GM12878 (cell line): ENCODE data around the gene ARHGEF1. TPM values are rescaled to one million over a fixed set of nuclear protein-coding genes. Genes with fewer than 3 reads are reported as not detected.

Experiments used
- ATAC-seq: fragments of 200-7000 bp; cut with Tn5 transposase; 3 replicates; pipeline ENCODE4 v1.9.1; 2020; ENCODE audit warnings: mild to moderate bottlenecking, moderate library complexity
- BruUV-seq: library from RNA; stranded (reverse); fragments of 400-500 nt; replicated peaks from 2 replicates; lab custom pipeline; 2021; lab: Mats Ljungman, UMichigan
- CTCF ChIA-PET: fragments of 300-600 bp; sonication (Branson Sonifier 250); formaldehyde crosslinking; extraction: SDS; loops from one replicate; lab custom pipeline; 2021; ENCODE audit warnings: inconsistent platforms; lab: Yijun Ruan, JAX
- POLR2A ChIA-PET: fragments of 350-600 bp; formaldehyde crosslinking; extraction: SDS; loops from one replicate; lab custom pipeline; 2021; ENCODE audit warnings: inconsistent platforms; lab: Charles Lee
- RAD21 ChIA-PET: fragments of 300-600 bp; sonication (Branson Sonifier 250); formaldehyde crosslinking; loops from one replicate; lab custom pipeline; 2023; ENCODE audit warnings: antibody characterized with exemption; ENCODE audit not compliant: unreplicated experiment; lab: Charles Lee
- SMC1A ChIA-PET: fragments of 300-600 bp; sonication (Branson Sonifier 250); formaldehyde crosslinking; loops from one replicate; lab custom pipeline; 2023; ENCODE audit not compliant: unreplicated experiment, uncharacterized antibody; lab: Charles Lee
- DNase-seq: peaks from one replicate; pipeline ENCODE4 v3.0.0-alpha.2; 2011; ENCODE audit warnings: low read depth, low spot score
- FAIRE-seq: peaks from 3 replicates; lab custom pipeline; 2011; peaks lifted over from hg19 to GRCh38; lab: Jason Lieb, UNC
- H2AFZ ChIP-seq: 2 replicates; pipeline ENCODE4 v1.6.0; 2011; ENCODE audit warnings: low read depth, low read length, control low read depth; ENCODE audit not compliant: control insufficient read depth
- H3K27ac ChIP-seq: 2 replicates; pipeline ENCODE4 v1.5.1; 2011; ENCODE audit warnings: control low read depth; ENCODE audit not compliant: control insufficient read depth, insufficient read depth
- H3K27me3 ChIP-seq, 2 experiments: replicated peaks in 1 of 2; 2 replicates each; pipeline versions ENCODE4 v1.6.0 to v1.6.1; 2011; ENCODE audit warnings: low read length in 1 of 2; ENCODE audit not compliant: control insufficient read depth in 2 of 2, insufficient read depth in 2 of 2
- H3K36me3 ChIP-seq, 2 experiments: 2 replicates each; pipeline ENCODE4 v1.5.1; 2011; ENCODE audit warnings: low read length in 1 of 2; ENCODE audit not compliant: control insufficient read depth in 2 of 2, insufficient read depth in 2 of 2
- H3K4me1 ChIP-seq: 2 replicates; pipeline ENCODE4 v1.6.1; 2011; ENCODE audit warnings: mild to moderate bottlenecking, low read length, moderate library complexity, mixed read lengths; ENCODE audit not compliant: control insufficient read depth, insufficient read depth
- H3K4me2 ChIP-seq: 2 replicates; pipeline ENCODE4 v1.6.0; 2011; ENCODE audit warnings: control low read depth; ENCODE audit not compliant: control insufficient read depth, insufficient read depth
- H3K4me3 ChIP-seq: fragments of 200-600 bp; sonication (generic); 2 replicates; pipeline ENCODE4 v1.5.1; 2016
- H3K79me2 ChIP-seq: 2 replicates; pipeline ENCODE4 v1.6.0; 2011; ENCODE audit warnings: low read length; ENCODE audit not compliant: control insufficient read depth, insufficient read depth
- H3K9ac ChIP-seq: 2 replicates; pipeline ENCODE4 v1.8.0; 2011; ENCODE audit warnings: low read length, control low read depth, mixed read lengths; ENCODE audit not compliant: control insufficient read depth, insufficient read depth
- H3K9me3 ChIP-seq: replicated peaks from 3 replicates; pipeline ENCODE4 v1.5.1; 2011; ENCODE audit warnings: mild to moderate bottlenecking, low read length; ENCODE audit not compliant: control insufficient read depth, insufficient read depth
- H4K20me1 ChIP-seq: 2 replicates; pipeline ENCODE4 v1.6.0; 2011; ENCODE audit not compliant: control insufficient read depth, insufficient read depth
- HDAC6 ChIP-seq: fragments of 200-600 bp; sonication (generic); IDR thresholded peaks from one replicate; pipeline ENCODE4 v1.8.0; 2017; ENCODE audit warnings: antibody characterized with exemption; ENCODE audit not compliant: unreplicated experiment
- JUNB ChIP-seq: IDR thresholded peaks from 2 replicates; pipeline ENCODE4 v1.6.1; 2016; ENCODE audit warnings: antibody characterized with exemption, mild to moderate bottlenecking
- ZNF217 ChIP-seq: fragments of 450-650 bp; IDR thresholded peaks from 2 replicates; pipeline ENCODE4 v1.6.1; 2017; ENCODE audit warnings: antibody characterized with exemption, mild to moderate bottlenecking
- WGBS: methylation state at CpG from one replicate; pipeline ENCODE4 v1.1.6; 2016; ENCODE audit warnings: low lambda C conversion rate; ENCODE audit not compliant: insufficient replicate concordance, insufficient coverage; ENCODE audit errors: missing lambda C conversion rate; 5-methylcytosine and 5-hydroxymethylcytosine counted together
- in situ Hi-C: fragments of 300-500 bp; cut with MboI; formaldehyde crosslinking; loops from 9 replicates; pipeline ENCODE4 v1.14.3; 2018; ENCODE audit warnings: mixed read lengths
- intact Hi-C: fragments of 100-400 bp; cut with micrococcal nuclease; formaldehyde crosslinking; loops from one replicate; pipeline ENCODE4 v1.14.2; 2022; ENCODE audit not compliant: unreplicated experiment
- polyA plus RNA-seq, 11 experiments: library from polyadenylated mRNA; depleted of rRNA in 4 of 11; unstranded in 6 of 11; stranded (reverse) in 5 of 11; fragments of >200 nt; fragmentation: Nextera tagmentation in 4 of 11; fragmentation: Illumina TruSeq in 1 of 11; extraction: Ambion mirVana in 4 of 11; extraction: Trizol in 1 of 11; gene quantifications; 1 replicate in 1 of 11; 2 replicates in 10 of 11; pipeline versions ENCODE4 v1.2.1 to v1.2.3, GENCODE V29; 2011 to 2016; ENCODE audit warnings: inconsistent platforms in 2 of 11, missing spikeins in 2 of 11, low read depth in 1 of 11
- total RNA-seq, 4 experiments: library from RNA; depleted of rRNA in 3 of 4; stranded (reverse); fragments of >200 nt in 3 of 4; fragmentation: Illumina TruSeq in 1 of 4; extraction: Trizol in 1 of 4; gene quantifications; 2 replicates each; pipeline versions ENCODE4 v1.2.1 to v1.2.3, GENCODE V29; 2013 to 2021
- TF ChIP-seq, protein P1 (sequence below): fragments of 450-650 bp; IDR thresholded peaks from 2 replicates; pipeline ENCODE4 v1.6.1; 2016; ENCODE audit warnings: mild to moderate bottlenecking

ARHGEF1 gene
- total and polyA plus RNA-seq, 10 of the 15 experiments (the other 5 are each of a cell fraction or from before 2014, with no cell fraction given) = 1.2 to 207 (median 53.9) TPM

DNA sequence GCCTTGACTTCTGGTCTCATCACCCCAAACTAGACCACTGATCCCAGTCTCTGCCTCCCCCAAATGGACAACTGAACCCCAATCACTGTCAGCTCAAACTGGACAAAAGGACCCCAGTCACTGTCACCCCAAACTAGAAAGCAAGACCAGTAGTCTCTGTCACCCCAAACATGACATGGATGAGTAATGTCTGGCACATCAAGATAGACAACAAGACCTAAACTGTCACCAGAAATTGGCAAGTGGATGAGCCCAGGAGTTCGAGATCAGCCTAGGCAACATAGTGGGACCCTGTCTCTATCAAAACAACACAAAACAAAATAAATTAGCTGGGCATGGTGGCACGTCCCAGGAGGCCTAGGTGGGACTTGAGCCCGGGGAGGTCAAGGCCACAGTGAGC, 64.1 kb downstream of the ARHGEF1 start:
- in situ Hi-C loops (loop anchor here (5.0 to 25.0 kb wide), 2 partner anchors 75 to 1815 kb away; partner anchors contain the start of gene SMG9), intact Hi-C loops (no loop called here)
- peaks cover 38% of the 10 kb centered on the region for H3K4me1 ChIP-seq
- H2AFZ ChIP-seq = no peak overlapping the region
- no peaks in the 10 kb centered on the region; the same call in 2 of the 3 replicates for H3K9me3 ChIP-seq
- H3K79me2 ChIP-seq = no peaks in the 10 kb centered on the region
- no peaks in the 10 kb centered on the region for H3K36me3 ChIP-seq
- ChIA-PET POLR2A (interaction anchor here (1.5 to 3.1 kb wide), 2 partner anchors 12 to 58 kb away, joined by 3 to 16 read pairs; partner anchors contain the start of gene RABAC1), SMC1A (interaction anchor here (2.5 to 3.3 kb wide), 2 partner anchors 74 to 194 kb away, joined by 7 to 57 read pairs; partner anchors contain the start of gene CD79A), RAD21 (interaction anchor here (1.4 to 2.9 kb wide), 3 partner anchors 72 to 88 kb away, joined by 3 to 25 read pairs (median 5); partner anchors contain the start of gene RPS19), CTCF (interaction anchor here (0.8 to 10.0 kb wide), 8 partner anchors 11 to 154 kb away, joined by 3 to 98 read pairs (median 12); partner anchors contain the start of genes CD79A, RABAC1 and RPS19)
- WGBS = 93% methylated on average over 3 of the region's 3 CpGs
- H3K27me3 ChIP-seq = no peaks in the 10 kb centered on the region
- no peak overlapping the region for H3K9ac ChIP-seq
- DNase-seq = no peak
- no peaks in the 10 kb centered on the region for H4K20me1 ChIP-seq
- no peak for FAIRE-seq
- peak overlapping the region; percentile 8; the same call in 1 of the 2 replicates for H3K27ac ChIP-seq
- H3K4me3 ChIP-seq = no peak overlapping the region
- no peak for ATAC-seq
- no peak overlapping the region for H3K4me2 ChIP-seq
- TF ChIP-seq, protein P1, sequence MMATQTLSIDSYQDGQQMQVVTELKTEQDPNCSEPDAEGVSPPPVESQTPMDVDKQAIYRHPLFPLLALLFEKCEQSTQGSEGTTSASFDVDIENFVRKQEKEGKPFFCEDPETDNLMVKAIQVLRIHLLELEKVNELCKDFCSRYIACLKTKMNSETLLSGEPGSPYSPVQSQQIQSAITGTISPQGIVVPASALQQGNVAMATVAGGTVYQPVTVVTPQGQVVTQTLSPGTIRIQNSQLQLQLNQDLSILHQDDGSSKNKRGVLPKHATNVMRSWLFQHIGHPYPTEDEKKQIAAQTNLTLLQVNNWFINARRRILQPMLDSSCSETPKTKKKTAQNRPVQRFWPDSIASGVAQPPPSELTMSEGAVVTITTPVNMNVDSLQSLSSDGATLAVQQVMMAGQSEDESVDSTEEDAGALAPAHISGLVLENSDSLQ = peak; percentile 12; the same call in 1 of the 2 replicates
- TF ChIP-seq HDAC6 (no peak), JUNB (no peak), ZNF217 (no peak)
- BruUV-seq = no TSS peak
